Measurements from ENCODE around the gene TBX15.

TBX15 gene

GRCh38 chr1:119001181-119002027 is 13.3 kb upstream of the TBX15 start:
- peak; percentile 19 for DNase-seq (ENCODE audit: low spot score)

GRCh38 chr1:119000371-119001180 is 12.4 kb upstream of the TBX15 start:
- DNase-seq (ENCODE audit: low spot score) = no peak

- DNase-seq (ENCODE audit: low spot score) = no peak
Measured at GRCh38 chr1:118999348-119000071, 11.4 kb upstream of the TBX15 start.

- DNase-seq (ENCODE audit: low spot score) = peak; percentile 4
Measured at GRCh38 chr1:118998171-118998570, 10.0 kb upstream of the TBX15 start.

- DNase-seq (ENCODE audit: low spot score) = no peak
Measured at GRCh38 chr1:118997225-118997624, 9.1 kb upstream of the TBX15 start.

- no peak for DNase-seq (ENCODE audit: low spot score)
Measured at GRCh38 chr1:118995312-118996016, 7.3 kb upstream of the TBX15 start.

GRCh38 chr1:118993700-118994026 is 5.5 kb upstream of the TBX15 start:
- DNase-seq (ENCODE audit: low spot score) = no peak

- DNase-seq (ENCODE audit: low spot score) = no peak
Measured at GRCh38 chr1:118992868-118993699, 4.9 kb upstream of the TBX15 start.

- no peak for DNase-seq (ENCODE audit: low spot score)
Measured at GRCh38 chr1:118992237-118992825, 4.2 kb upstream of the TBX15 start.

GRCh38 chr1:118991448-118991847 is 3.3 kb upstream of the TBX15 start:
- no peak for DNase-seq (ENCODE audit: low spot score)

- DNase-seq (ENCODE audit: low spot score) = no peak
Measured at GRCh38 chr1:118990513-118991152, 2.5 kb upstream of the TBX15 start.

- DNase-seq (ENCODE audit: low spot score) = no peak
Measured at GRCh38 chr1:118989878-118990378, 1.8 kb upstream of the TBX15 start.

GRCh38 chr1:118989006-118989815 is 1.1 kb upstream of the TBX15 start:
- no peak for DNase-seq (ENCODE audit: low spot score)

GRCh38 chr1:118987468-118988185 is 516 bp downstream of the TBX15 start:
- DNase-seq (ENCODE audit: low spot score) = no peak

- no peak for DNase-seq (ENCODE audit: low spot score)
Measured at GRCh38 chr1:118986555-118987467, 1.3 kb downstream of the TBX15 start.

GRCh38 chr1:118985640-118986554 is 2.2 kb downstream of the TBX15 start:
- DNase-seq (ENCODE audit: low spot score) = no peak

All from SW480 (cell line).